PC-3 (cell line): ENCODE measurements around the gene FIP1L1.

ENCODE experiments used
- EZH2phosphoT487 ChIP-seq: fragments of 300-600 bp; sonication (generic); IDR thresholded peaks from 2 replicates; pipeline ENCODE4 v1.6.1; 2018; ENCODE audit warnings: mild to moderate bottlenecking, antibody characterized with exemption, low read length, borderline replicate concordance
- TF ChIP-seq, protein P1 (sequence below): fragments of 300-600 bp; sonication (generic); conservative IDR thresholded peaks from 2 replicates; pipeline ENCODE4 v1.5.1; 2017; ENCODE audit warnings: antibody characterized with exemption, low read depth, mild to moderate bottlenecking, low read length

DNA sequence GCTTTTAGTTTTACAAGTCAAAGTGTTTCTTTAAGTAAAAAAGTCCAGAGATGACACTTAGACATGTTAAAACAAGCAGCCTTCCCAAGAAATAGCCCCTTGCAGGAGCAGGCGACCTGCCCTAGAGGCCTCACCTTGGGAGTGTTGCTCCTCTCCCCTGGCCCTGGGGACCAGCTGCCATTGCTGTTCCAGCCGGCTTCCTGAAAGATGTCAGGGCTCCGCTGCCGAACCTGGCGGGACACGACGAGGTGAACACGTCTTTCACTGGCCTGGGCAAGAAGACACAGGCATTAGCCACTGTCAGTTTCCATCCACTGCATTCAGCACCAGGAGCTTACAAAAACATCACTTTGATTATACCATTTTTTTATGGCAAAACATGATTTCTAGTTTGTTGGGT, 104.1 kb downstream of the FIP1L1 start:
- TF ChIP-seq, protein P1, sequence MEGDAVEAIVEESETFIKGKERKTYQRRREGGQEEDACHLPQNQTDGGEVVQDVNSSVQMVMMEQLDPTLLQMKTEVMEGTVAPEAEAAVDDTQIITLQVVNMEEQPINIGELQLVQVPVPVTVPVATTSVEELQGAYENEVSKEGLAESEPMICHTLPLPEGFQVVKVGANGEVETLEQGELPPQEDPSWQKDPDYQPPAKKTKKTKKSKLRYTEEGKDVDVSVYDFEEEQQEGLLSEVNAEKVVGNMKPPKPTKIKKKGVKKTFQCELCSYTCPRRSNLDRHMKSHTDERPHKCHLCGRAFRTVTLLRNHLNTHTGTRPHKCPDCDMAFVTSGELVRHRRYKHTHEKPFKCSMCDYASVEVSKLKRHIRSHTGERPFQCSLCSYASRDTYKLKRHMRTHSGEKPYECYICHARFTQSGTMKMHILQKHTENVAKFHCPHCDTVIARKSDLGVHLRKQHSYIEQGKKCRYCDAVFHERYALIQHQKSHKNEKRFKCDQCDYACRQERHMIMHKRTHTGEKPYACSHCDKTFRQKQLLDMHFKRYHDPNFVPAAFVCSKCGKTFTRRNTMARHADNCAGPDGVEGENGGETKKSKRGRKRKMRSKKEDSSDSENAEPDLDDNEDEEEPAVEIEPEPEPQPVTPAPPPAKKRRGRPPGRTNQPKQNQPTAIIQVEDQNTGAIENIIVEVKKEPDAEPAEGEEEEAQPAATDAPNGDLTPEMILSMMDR: no peak
- no peak for TF ChIP-seq EZH2phosphoT487
